NAMALWA (cell line): ENCODE results near the gene OCLN.
"Not testable (repeated sequence)": the region's sequence is repeated elsewhere in the genome, so short reads cannot be mapped to it uniquely, and the experiment has no call there.

Experiments
- DNase-seq: peaks from one replicate; pipeline ENCODE4 v3.0.0-alpha.2; 2015; ENCODE audit warnings: low spot score

OCLN gene, protein sequence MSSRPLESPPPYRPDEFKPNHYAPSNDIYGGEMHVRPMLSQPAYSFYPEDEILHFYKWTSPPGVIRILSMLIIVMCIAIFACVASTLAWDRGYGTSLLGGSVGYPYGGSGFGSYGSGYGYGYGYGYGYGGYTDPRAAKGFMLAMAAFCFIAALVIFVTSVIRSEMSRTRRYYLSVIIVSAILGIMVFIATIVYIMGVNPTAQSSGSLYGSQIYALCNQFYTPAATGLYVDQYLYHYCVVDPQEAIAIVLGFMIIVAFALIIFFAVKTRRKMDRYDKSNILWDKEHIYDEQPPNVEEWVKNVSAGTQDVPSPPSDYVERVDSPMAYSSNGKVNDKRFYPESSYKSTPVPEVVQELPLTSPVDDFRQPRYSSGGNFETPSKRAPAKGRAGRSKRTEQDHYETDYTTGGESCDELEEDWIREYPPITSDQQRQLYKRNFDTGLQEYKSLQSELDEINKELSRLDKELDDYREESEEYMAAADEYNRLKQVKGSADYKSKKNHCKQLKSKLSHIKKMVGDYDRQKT

DNA sequence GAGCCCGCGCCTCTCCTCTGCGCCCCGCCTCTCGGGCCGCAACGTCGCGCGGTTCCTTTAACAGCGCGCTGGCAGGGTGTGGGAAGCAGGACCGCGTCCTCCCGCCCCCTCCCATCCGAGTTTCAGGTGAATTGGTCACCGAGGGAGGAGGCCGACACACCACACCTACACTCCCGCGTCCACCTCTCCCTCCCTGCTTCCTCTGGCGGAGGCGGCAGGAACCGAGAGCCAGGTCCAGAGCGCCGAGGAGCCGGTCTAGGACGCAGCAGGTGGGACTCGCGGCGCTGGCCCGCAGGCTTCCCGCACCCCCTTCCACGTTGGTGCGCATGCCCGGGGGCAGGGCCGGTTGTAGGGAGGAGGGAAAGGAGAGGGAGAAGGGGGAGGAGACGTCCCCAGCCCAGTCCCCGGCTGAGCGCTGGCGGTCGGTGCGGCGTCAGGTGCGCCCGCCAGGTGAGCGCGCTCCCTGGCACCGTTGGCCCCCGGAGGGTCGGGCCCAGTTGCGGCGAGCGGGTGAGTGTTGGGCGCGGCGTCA lies at the start of gene OCLN:
Gene OCLN, plus strand, starts transcription at position 400 of the 532 bp plus-strand sequence. CDS start 11,455 bp downstream, outside the sequence.
- no peak for DNase-seq

DNA sequence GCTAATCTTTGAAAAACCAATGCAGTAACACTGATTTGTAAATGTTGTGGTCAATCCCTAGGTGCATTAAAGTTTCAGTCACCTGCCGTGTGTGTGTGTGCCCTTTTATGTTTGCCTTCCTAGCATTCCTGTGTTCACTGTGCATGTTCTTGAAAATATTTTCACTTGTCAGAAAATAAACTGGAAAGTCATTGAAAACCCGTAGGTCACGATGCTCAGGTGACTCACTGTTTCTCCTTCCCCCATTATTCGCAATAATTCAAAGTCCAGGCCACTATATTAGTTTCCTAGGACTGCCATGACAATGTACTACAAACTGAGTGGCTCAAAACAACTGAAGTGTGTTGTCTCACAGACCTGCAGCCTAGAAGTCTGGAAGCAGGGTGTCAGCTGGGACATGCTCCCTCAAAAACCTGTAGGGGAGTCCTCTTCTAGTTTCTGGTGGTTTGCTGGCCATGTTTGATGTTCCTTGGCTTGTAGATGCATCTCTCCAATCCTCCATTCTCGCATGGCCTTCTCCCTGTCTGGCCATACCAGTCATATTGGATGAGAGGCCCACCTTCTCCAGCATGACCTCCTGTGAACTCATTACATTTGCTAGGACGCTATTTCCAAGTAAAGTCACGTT lies 48.3 kb upstream of the OCLN start:
- DNase-seq, result no peak

DNA sequence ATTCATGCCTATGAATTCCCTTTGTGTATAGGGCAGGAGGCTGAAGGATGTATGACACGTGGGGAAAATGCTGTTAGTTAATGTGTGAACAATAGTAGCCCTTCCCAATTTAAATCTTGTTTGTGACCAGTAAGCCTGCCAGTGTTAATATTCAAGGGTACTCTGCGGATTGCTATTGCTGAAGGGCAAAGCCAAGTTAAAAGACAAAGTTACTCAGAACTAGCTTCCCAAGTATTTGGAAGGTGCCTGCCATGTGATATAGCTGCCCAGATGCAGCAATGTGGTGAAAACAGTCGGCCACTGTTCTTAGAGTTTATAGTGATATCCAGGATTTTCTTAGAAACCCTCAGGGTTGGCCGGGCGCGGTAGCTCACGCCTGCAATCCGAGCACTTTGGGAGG lies 43.1 kb upstream of the OCLN start:
- DNase-seq, result no peak

DNA sequence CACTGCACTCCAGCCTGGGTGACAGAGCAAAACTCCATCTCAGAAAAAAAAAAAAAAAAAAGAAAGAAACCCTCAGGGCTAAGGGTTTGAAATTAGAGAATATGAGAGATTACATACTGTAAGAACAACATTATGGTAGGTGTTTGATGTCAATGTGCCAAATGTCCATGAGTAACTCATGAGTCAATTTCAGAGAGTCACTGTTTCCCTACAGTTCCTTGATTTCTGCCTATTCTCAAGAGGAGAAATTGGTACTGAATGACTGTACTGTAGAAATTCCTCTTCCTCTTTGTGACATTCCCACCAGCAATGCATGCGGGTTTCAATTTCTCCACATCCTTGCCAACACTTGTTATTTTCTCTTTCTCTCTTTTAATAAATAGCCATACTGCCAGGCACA lies 42.5 kb upstream of the OCLN start:
- no peak for DNase-seq

DNA sequence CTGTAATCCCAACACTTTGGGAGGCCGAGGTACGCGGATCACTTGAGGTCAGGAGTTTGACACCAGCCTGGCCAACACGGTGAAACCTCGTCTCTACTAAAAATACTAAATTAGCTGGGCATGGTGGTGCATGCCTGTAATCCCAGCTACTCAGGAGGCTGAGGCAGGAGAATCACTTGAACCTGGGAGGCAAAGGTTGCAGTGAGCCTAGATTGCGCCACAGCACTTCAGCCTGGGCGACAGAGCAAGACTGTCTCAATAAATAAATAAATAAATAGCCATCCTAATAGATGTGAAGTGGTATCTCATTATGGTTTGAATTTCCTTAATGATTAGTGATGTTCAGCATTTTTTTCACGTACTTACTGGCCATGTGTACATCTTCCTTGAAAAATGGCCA lies 42.1 kb upstream of the OCLN start:
- not testable (repeated sequence) for DNase-seq

DNA sequence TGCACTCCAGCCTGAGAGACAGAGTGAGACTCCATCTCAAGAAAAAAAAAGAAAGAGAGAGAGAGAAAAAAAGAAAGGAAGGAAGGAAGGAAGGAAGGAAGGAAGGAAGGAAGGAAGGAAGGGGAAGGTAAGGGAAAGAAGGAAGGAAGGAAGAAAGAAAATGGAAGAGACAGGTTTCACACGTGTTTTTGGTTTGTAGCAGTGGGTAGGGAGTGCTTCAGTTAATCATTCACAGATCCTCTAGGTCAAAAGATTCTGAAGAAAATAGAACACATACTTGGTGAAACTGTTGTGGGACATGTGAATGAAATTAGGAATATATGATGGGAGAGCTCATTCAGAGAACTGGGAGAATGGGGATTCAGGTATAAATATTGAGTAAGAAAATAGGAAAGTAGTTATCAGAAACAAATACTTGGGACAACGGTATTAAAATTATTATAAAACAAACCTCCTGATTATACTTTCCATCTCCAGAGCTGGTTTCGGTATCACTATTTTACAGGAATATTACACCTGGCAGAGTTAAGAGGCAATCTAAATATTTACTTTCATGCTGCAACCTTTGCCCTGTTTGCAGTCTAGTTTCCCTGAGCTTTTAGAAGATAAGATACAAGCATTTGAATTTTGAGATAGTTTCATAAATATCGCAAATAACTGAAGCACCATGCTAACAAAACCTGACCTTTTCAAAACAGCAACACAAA lies 40.5 kb upstream of the OCLN start:
- no peak for DNase-seq

DNA sequence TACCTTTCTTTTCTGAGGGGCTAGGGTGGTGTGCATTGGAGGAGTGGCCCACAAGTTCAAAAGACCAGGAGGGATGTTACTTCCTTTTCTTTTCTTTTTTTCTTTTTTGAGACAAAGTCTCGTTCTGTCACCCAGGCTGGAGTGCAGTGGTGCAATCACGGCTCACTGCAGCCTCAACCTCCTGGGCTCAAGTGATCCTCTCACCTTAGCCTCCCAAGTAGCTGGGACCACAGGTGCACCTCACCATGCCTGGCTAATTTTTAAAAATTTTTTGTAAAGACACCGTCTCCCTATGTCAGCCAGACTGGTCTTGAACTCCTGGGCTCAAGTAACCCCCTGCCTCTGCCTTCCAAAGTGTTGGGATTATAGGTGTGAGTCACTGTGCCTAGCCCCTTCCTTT lies 39.1 kb upstream of the OCLN start:
- not testable (repeated sequence) for DNase-seq

DNA sequence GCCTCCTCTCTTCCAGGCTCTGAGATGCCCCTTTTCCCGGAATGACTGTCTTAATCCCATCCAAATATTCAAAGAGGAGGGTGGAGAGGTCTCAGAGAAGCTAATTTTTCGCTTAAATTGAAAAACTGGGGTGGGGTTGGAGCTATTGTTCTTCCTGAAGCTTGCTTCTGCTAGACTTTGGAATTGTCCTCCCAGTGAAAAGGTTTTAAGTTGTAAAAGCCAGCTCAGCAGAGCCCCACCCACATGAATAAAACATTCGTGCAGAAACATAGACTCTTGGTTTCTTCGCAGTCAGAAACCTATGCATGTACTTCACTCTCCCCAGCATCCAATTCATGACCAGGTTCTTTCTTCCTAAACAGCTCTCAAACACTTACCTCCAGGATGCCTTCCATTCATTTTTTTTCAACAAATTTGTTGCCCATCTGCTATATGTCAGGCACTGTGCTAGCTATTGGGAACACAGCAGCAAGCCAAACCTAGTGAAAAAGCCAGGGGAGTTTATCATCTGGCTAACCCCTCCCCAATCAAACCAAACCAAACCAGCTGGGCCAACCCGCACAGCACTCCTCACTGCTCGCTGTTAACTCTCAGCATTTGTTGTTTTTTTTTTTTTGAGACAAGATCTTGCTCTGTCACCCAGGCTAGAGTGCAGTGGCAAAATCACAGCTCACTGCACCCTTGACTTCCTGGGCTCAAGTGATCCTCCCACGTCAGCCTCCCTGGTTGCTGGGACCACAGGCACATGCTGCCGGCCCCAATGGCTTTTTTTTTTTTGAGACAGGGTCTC lies 37.9 kb upstream of the OCLN start:
- DNase-seq, result no peak

DNA sequence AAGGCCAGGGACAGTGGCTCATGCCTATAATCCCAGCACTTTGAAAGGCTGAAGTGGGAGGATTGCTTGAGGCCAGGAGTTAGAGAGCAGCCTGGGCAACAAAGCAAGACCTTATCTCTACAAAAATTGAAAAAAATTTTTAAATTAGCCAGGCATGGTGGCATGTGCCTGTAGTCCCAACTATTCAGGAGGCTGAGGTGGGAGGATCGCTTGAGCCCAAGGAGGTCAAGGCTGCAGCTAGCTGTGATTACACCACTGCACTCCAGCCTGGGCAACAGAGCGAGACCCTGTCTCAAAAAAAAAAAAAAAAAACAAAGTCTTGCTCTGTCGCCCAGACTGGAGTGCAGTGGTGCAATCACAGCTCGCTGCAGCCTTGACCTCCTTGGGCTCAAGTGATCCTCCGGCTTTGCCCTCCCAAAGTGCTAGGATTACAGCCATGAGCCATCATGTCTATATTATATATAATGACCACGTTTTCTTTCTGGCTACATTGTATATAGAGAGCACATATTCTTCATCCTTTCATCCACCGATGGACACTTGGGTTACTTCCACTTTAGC lies 37.1 kb upstream of the OCLN start:
- not testable (repeated sequence) for DNase-seq

DNA sequence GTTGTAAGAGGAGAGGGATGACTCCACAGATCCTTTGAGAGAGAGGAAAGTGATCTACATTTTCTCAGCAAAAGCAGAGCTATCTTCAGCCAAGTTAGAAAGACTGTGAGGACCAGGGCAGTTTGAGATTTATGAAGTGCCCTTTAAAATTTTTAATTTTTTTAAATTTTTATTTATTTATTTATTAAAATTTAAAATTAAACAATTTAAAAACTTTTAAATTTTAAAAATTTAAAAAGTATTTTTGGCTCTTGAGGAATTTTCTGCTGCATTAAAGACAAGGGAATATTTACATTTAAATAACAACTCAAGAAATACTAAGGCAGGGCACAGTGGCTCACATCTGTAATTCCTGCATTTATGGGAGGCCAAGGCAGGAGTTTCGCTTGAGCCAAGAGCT lies 30.4 kb upstream of the OCLN start:
- no peak for DNase-seq

DNA sequence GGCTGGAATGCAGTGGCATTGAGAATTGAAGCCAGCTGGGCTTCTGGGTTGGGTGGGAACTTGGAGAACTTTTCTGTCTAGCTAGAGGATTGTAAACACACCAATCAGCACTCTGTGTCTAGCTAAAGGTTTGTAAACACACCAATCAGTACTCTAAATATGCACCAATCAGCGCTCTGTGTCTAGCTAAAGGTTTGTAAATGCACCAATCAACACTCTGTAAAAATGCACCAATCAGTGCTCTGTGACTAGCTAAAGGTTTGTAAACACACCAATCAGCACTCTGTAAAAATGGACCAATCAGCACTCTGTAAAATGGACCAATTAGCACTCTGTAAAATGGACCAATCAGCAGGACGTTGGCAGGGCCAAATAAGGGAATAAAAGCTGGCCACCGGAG lies 26.2 kb upstream of the OCLN start:
- DNase-seq, result not testable (repeated sequence)

DNA sequence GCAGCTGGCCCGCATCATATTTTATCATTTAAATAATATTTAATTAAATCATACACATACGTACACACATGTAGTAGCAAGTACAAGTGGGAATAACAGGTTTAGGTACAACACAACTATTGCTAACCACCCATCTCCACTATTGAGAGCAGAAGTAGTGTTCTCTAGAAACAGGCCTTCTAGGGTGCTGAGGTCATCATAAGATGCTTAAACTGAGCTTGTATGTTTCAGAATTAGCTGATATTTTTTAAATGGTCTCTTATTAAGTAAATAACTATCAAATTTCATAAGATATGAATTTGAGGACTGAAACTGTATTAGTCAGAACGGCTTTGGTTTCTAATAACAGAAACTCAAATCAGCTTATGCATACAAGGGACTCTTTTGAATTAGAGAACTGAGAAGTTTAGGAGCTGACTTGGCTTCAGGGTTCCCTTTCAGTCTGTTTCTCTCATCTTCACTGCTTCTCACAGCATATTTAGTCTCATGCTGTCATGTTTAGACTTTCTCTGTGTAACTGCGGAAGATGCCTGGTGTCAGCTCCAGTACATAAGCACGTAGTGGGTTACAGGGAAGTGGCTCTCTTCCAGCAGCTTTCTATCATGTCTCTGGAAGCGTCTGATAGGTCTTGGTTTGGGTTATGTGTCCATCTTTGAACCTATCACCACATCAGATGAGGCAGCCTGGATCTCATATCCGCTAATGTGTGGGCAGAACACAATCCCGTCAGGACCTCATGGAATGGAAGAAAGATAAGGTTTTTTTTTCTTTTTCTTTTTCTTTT lies 25.0 kb upstream of the OCLN start:
- DNase-seq, result no peak

DNA sequence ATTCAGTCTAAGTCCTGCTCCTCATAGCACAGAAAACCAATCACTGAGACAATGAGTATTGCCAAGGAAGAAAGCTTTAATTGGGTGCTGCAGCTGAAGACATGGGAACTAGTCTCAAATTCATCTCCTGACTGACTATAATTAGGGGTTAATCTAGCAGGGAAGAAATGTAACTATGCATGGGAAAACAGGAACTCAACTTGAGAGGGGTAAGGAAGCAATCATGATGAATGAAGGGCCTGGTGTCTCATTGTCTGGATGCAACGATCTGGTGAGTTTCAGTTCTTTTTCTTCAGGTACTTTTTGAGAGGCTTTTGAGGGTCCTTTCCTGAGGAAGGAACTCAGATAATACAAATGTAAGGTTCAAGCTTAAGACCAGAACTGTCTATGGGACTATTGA lies 24.0 kb upstream of the OCLN start:
- no peak for DNase-seq

DNA sequence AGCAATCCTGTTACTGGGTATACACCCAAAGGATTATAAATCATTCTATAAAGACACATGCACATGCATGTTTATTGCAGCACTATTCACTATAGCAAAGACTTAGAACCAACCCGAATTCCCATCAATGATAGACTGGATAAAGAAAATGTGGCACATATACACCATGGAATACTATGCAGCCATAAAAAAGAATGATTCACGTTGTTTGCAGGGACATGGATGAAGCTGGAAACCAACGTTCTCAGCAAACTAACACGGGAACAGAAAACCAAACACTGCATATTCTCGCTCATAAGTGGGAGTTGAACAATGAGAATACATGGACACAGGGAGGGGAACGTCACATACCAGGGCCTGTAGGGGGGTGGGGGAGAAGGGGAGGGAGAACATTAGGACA lies 21.1 kb upstream of the OCLN start:
- DNase-seq, result not testable (repeated sequence)

DNA sequence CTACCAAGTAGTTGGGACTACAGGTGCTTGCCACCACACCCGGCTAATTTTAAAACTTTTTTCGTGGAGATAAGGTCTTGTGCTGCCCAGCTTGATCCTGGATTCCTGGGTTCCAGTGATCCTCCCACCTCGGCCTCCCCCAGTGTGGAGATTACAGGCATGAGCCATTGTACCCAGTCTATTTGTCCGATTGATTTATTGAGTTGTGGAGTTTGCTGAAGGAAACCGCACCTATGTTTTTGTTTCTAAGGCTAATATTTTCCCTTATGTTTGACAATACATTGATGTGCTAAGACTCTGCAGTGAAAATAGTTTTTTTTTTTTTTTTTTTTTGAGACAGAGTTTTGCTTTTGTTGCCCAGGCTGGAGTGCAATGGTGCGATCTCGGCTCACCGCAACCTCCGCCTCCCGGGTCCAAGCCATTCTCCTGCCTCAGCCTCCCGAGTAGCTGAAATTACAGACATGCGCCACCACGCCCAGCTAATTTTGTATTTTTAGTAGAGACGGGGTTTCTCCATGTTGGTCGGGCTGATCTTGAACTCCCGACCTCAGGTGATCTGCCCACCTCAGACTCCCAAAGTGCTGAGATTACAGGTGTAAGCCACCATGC lies 20.0 kb upstream of the OCLN start:
- DNase-seq, result not testable (repeated sequence)

DNA sequence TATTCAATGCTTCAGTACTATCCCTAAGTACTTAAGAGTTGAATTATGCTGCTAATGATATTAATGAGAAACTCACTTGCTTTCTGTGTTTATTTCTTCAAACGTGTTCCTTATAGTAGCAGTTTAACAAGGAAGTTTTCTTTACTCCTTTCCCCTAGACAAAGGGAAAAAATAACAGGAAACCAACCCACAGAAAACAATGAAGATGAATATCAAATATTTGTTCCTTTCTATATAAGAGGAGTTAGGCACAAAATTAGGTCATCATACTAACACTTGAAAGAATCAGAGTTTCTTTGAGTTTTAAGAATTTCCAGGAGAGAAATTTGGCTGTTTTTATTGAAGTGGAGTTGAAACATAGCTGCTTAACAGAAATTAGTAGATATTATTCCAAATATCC lies 15.4 kb upstream of the OCLN start:
- DNase-seq, result no peak

DNA sequence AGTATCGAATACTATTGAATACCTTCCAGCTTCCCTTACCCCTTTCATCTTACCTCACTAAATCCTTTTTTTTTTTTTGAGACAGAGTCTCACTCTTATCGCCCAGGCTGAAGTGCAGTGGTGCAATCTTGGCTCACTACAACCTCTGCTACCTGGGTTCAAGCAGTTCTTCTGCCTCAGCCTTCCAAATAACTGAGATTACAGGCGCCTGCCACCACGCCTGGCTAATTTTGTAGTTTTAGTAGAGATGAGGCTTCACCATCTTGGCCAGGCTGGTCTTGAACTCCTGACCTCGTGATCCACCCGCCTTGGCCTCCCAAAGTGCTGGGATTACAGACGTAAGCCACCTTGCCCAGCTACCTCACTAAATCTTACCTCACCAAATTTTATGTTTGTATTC lies 14.3 kb upstream of the OCLN start:
- DNase-seq, result not testable (repeated sequence)

DNA sequence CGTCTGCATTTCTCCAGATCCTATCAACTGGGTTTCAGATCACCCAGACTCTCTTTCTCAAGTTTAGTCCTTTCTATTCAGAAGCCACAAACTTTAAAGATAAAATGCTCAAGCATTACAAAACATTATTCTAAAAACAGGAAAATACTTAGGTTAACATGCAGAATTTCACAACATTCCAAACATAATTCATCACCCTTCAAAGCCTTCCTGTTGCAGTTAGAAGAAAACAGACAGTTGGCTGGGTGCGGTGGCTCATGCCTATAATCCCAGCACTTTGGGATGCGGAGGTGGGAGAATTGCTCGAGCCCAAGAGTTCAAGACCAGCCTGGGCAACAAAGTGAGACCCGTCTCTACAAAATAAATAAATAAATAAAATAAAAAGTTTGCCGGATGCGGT lies 7.7 kb upstream of the OCLN start:
- no peak for DNase-seq

DNA sequence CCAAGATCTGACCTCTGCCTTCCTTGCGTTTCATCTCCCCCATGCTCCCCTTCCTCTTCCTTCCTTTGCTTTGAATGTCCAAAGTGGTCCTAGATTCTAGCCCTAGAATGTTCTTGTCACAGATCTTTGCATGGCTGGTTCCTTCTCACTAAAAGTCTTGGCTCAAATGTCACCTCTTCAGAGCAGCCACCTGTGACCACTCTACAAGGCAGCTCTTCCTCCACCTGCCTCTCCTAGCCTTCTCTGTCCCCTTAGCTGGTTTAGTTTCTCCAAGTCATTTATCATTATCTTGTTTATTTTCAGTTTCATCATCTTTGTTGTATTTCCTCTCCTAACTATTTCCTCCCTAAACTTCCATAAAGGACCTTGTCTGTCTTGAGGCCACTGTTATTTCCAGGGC lies 7.1 kb upstream of the OCLN start:
- DNase-seq, result no peak

DNA sequence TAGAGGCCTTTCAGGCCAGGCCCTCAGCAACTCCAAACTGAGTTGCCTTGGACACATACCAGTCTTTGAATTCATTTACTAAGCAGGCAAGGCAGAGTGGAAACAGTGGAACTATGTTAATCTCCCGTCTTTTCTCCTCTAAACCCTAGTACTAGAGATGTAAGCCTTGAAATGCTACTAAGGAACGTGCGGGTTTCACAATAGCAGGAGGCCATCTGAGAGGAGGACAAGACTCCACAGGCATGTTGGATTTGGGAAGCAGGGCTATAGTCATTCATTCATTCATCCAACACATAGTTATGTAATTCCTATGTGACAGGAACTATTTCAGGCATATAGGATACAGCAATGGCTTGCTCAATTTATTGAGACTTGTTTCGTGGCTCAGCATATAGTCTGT lies 3.3 kb upstream of the OCLN start:
- no peak for DNase-seq
